Measurements from ENCODE around the gene CCT8.
A peak's percentile ranks its signal among the peaks of the same experiment; 100 is the strongest.

The CCT8 gene

DNA sequence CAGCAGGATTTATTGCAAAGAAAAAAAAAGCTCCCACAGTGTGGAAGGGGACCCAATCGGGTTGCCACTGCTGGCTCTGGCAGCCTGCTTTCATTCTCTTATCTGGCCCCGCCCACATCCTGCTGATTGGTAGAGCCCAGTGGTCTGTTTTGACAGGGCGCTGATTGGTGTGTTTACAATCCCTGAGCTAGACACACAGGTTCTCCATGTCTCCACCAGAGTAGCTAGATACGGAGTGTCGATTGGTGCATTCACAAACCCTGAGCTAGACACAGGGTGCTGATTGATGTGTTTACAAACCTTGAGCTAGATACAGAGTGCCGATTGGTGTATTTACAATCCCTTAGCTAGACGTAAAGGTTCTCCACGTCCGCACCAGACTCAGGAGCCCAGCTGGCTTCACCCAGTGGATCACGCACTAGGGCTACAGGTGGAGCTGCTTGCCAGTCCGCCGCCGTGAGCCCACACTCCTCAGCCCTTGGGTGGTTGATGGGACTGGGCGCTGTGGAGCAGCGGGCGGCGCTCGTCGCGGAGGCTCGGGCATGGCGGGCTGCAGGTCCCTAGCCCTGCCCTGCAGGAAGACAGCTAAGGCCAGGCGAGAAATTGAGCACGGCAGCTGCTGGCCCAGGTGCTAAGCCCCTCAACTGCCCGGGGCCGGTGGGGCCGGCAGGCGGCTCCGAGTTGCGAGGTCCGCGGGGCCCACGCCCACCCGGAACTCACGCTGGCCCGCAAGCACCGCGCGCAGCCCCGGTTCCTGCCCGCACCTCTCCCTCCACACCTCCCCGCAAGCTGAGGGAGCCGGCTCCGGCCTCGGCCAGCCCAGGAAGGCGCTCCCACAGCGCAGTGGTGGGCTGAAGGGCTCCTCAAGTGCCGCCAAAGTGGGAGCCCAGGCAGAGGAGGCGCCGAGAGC, 3.5 kb upstream of the CCT8 start:
- DNase-seq, result peak; percentile 64

GRCh38 chr21:29075706-29076466, 2.4 kb upstream of the CCT8 start:
- DNase-seq, result no peak

DNA sequence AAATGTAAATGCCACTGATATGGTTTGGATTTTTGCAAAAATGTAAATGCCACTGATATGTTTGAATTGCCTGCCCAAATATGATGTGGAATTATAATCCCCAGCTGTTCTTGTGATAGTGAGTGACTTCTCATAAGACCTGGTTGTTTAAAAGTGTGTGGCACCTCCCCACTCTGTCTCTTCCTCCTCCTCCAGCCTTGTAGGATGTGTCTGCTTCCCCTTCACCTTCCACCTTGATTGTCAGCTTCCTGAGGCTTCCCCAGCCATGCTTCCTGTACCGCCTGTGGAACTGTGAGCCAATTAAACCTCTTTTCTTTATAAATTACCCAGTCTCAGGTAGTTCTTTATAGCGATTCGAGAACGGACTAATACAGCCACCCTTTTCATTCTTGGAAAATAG, 1.3 kb upstream of the CCT8 start:
- DNase-seq, result no peak

DNA sequence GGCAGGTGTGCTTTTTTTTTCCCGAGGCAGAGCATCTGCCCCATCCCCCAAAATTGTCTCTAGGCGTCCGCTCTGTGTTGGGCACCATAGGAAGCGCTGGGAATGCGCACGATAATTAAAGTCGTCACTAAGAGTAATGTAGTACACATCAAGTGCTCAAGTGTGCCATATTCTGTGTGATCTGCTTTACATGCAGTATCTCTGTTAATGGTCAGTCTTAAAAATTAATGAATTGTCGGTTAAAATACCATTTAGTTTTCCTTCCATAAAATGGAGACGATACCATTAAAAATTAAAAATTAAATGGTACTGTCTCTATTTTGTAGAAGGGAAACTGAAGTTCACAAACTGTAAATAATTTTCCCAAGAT, 544 bp upstream of the CCT8 start:
- no peak for DNase-seq

- DNase-seq, result no peak
Observed at GRCh38 chr21:29072873-29073221, 601 bp downstream of the CCT8 start.

- DNase-seq, result no peak
Observed at GRCh38 chr21:29064850-29065481, 8.5 kb downstream of the CCT8 start.

GRCh38 chr21:29056538-29057050, 16.9 kb downstream of the CCT8 start:
- no peak for DNase-seq

DNA sequence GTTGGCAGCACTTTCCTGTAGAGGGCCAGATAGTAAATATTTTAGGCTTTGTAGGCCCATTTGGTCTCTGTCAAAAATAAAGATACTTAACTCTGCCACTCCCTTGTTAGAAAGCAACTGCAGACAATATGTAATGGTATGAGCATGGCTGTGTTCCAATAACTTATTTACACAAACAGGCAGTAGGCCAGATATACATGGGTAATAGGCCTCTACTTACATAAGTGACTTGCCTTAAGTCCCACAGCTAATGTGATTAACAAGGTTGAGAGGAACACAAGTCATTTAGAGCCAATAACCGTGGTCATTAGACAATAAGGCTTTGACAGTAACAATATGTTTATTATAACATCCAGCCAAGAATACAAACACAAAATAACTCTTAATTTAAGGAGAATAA, 17.4 kb downstream of the CCT8 start:
- no peak for DNase-seq

GRCh38 chr21:29055080-29055479, 18.4 kb downstream of the CCT8 start:
- no peak for DNase-seq

DNA sequence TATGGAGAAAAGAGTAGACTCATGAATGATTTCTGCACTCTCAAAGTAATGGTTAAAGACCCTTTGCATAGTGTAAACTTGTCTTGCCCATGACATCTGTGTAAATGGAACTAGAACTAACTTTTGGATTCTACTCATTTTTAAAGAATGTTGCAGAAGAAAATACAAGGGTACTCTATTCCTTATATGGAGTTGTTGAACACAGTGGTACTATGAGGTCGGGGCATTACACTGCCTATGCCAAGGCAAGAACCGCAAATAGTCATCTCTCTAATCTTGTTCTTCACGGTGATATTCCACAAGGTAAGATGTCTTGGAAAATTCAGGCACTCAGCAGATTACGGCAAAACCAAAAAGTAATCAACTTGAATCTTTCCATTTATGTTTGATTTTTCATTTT, 19.8 kb downstream of the CCT8 start:
- DNase-seq, result no peak

GRCh38 chr21:29053011-29053553, 20.4 kb downstream of the CCT8 start:
- no peak for DNase-seq

GRCh38 chr21:29052224-29052623, 21.2 kb downstream of the CCT8 start:
- DNase-seq, result no peak

- no peak for DNase-seq
Observed at GRCh38 chr21:29034678-29035077, 38.8 kb downstream of the CCT8 start.

GRCh38 chr21:29033871-29034270, 39.6 kb downstream of the CCT8 start:
- DNase-seq, result no peak

DNA sequence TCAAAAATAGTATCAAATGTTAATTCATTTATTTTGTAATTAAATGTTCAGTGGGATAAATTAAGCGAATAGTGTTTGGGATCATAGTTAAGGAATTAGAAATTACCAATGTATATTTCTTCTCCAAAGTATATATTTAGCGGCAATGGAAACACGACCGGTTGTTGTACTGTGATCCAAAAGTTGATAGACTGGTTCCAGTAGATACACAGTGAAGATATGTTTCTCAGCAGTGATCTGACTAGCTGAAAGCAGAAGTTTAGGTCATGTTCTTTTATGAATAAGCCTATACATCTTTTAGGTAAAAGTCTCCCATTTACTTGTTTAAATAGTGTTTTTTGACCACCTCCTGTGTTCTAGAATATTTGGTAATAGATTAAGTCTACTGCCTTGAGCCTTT, 40.1 kb downstream of the CCT8 start:
- no peak for DNase-seq

- DNase-seq, result no peak
Observed at GRCh38 chr21:29030909-29031308, 42.5 kb downstream of the CCT8 start.

DNA sequence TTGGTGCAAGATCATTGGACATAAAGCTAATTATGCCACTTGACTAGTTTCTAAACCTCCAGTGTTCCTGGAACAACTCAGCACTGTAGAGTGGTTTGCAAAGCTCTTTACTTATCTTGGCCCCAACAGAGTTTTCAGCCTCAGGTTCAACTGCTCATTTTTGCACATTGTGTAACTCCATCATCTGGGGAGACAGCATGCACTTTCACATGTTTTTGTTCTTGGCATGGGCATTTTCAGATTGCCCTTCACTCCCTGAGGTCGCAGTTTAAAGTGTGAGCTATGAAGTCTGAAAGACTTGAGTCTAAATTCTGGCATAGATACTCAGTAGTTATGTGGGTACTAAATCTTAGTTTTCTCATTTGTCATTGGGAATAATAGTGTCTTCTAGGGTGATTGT, 43.9 kb downstream of the CCT8 start:
- no peak for DNase-seq

- no peak for DNase-seq
Observed at GRCh38 chr21:29025328-29025713, 48.1 kb downstream of the CCT8 start.

- DNase-seq, result peak; percentile 96
Observed at GRCh38 chr21:29024474-29025327, 48.7 kb downstream of the CCT8 start, which contains the start of gene USP16. Gene USP16, plus strand, starts transcription at chr21:29024668. Its CDS starts 3,246 bp downstream, at chr21:29027914.

DNA sequence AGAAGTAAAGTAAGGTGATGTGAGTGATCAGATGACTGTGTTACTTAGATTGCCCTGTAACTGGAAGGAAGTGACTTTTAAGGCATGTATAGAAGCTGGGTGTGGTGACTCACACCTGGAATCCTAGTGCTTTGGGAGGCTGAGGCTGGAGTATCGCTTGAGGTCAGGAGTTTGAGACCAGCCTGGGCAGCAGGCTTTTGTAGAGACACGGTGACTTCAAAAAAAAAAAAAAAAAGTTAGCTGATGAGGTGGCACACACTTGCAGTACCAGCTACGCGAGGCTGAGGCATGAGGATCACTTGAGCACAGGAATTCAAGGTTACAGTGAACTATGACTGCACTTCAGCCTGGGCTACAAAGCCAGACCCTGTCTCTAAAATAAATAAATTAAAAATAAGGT, 51.3 kb downstream of the CCT8 start:
- DNase-seq, result peak; percentile 20

DNA sequence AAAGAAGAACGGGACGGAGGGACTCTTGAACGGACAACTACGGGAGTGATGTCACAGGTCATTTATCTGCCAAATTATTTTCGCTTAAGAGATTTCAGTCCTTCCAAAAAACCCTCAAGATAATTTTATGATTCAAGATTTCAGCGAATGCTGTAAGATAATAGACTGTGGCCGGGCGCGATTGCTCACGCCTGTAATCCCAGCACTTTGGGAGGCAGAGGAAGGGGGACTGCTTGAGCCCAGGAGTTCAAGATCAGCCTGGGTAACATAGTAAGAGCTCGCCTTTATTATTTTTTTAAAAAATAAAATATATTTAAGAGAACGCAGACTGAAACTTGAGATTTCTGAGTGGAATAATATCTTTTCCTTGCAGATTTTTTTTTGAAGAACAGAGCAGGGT, 54.9 kb downstream of the CCT8 start:
- no peak for DNase-seq

GRCh38 chr21:29017639-29018237, 55.7 kb downstream of the CCT8 start:
- DNase-seq, result no peak

Data from CD4-positive, alpha-beta T cell treated with Interleukin-6 for 4 hours (primary cell).